ENCODE results near the gene PLEK.
"Not testable (repeated sequence)": the region's sequence is repeated elsewhere in the genome, so short reads cannot be mapped to it uniquely, and the experiment has no call there.

The PLEK gene

DNA sequence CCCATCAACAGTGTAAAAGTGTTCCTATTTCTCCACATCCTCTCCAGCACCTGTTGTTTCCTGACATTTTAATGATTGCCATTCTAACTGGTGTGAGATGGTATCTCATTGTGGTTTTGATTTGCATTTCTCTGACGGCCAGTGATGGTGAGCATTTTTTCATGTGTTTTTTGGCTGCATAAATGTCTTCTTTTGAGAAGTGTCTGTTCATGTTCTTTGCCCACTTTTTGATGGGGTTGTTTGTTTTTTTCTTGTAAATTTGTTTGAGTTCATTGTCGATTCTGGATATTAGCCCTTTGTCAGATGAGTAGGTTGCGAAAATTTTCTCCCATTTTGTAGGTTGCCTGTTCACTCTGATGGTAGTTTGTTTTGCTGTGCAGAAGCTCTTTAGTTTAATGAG lies 81.3 kb downstream of the PLEK start:
- DNase-seq = not testable (repeated sequence)
